Non-pigmented ciliary epithelial cell (primary cell): ENCODE results near the gene MYLK.
A peak's percentile ranks its signal among the peaks of the same experiment; 100 is the strongest.

Source experiments
- DNase-seq: peaks from one replicate; pipeline ENCODE4 v3.0.0-alpha.2; 2010; ENCODE audit warnings: low read depth

MYLK gene

GRCh38 chr3:123768480-123769355, 115.4 kb downstream of the MYLK start:
- no peak for DNase-seq

- no peak for DNase-seq
Measured at GRCh38 chr3:123767564-123768292, 116.4 kb downstream of the MYLK start.

- no peak for DNase-seq
Measured at GRCh38 chr3:123767009-123767372, 117.1 kb downstream of the MYLK start.

- no peak for DNase-seq
Measured at GRCh38 chr3:123766193-123767008, 117.7 kb downstream of the MYLK start.

GRCh38 chr3:123765475-123766128, 118.5 kb downstream of the MYLK start:
- no peak for DNase-seq

- no peak for DNase-seq
Measured at GRCh38 chr3:123764647-123765046, 119.5 kb downstream of the MYLK start.

- no peak for DNase-seq
Measured at GRCh38 chr3:123762805-123763204, 121.3 kb downstream of the MYLK start.

- no peak for DNase-seq
Measured at GRCh38 chr3:123760817-123761216, 123.3 kb downstream of the MYLK start.

GRCh38 chr3:123759871-123760270, 124.3 kb downstream of the MYLK start:
- DNase-seq = no peak

- DNase-seq = no peak
Measured at GRCh38 chr3:123759311-123759710, 124.8 kb downstream of the MYLK start.

GRCh38 chr3:123758081-123758564, 126.0 kb downstream of the MYLK start:
- no peak for DNase-seq

GRCh38 chr3:123757281-123757940, 126.7 kb downstream of the MYLK start:
- DNase-seq = no peak

- no peak for DNase-seq
Measured at GRCh38 chr3:123755501-123755900, 128.6 kb downstream of the MYLK start.

- no peak for DNase-seq
Measured at GRCh38 chr3:123755085-123755484, 129.0 kb downstream of the MYLK start.

GRCh38 chr3:123753286-123753685, 130.8 kb downstream of the MYLK start:
- DNase-seq = no peak

- DNase-seq = no peak
Measured at GRCh38 chr3:123752228-123752627, 131.9 kb downstream of the MYLK start.

- no peak for DNase-seq
Measured at GRCh38 chr3:123751433-123751832, 132.7 kb downstream of the MYLK start.

GRCh38 chr3:123750659-123751420, 133.3 kb downstream of the MYLK start:
- DNase-seq = peak; percentile 60

GRCh38 chr3:123750209-123750608, 133.9 kb downstream of the MYLK start:
- no peak for DNase-seq

- peak; percentile 79 for DNase-seq
Measured at GRCh38 chr3:123749711-123750110, 134.4 kb downstream of the MYLK start.
